LNCaP clone FGC (cell line): ENCODE data around the gene MYL12A.

ENCODE experiments used
- DNase-seq: peaks from one replicate; pipeline ENCODE4 v3.0.0-alpha.2; 2011; ENCODE audit warnings: low read depth
- H3K4me3 ChIP-seq: 2 replicates; pipeline ENCODE4 v1.5.1; 2011; ENCODE audit warnings: mild to moderate bottlenecking, low read depth, low read length, control low read depth
- CTCF ChIP-seq: IDR thresholded peaks from 2 replicates; pipeline ENCODE4 v1.5.1; 2012; ENCODE audit warnings: mild to moderate bottlenecking; ENCODE audit not compliant: control insufficient read depth, insufficient read depth; ENCODE audit errors: extremely low read depth

The MYL12A gene

DNA sequence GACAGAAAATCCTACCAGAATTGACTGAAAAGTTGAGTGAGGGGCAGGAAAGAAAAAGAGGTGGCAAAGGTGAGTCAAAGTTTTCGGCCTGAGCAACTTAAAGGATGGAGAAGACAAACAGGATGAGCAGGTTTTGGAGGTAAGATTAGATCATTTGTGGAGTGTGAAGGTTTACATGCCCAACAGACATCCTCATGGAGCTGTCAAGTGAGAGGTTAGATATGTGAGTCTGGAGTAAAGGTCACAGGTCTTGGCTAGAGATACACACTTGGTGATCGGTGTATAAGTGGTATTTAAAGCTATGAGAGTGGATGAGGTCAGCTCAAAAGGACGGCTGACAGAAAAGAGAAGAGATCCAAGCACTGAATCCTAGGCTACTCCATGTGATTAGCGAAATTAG is 11.1 kb upstream of the MYL12A start:
- H3K4me3 ChIP-seq, result no peak overlapping the region
- no peak for TF ChIP-seq CTCF
- peak; percentile 79 for DNase-seq

DNA sequence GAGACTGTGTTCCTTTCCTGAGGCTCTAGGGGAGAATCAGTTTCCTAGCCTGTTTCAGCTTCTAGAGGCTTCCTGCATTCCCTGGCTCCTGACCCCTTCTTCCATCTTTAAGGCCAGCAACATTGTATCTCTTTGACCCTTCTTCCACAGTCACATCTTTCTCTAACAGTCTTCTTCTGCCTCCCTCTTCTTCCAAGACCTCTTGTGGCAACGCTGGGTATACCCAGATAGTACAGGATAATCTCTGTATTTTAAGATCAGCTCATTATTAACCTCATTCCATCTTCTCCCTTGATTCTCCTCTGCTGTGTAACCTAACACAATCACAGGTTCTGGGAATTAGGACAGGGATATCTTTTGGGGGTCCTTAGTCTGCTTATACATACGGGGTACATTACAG is 8.9 kb upstream of the MYL12A start:
- no peak for DNase-seq
- H3K4me3 ChIP-seq, result no peak overlapping the region
- peak; percentile 28 for TF ChIP-seq CTCF

- DNase-seq, result no peak
- H3K4me3 ChIP-seq, result no peak overlapping the region
- TF ChIP-seq CTCF, result no peak
Observed at GRCh38 chr18:3245185-3245564, 2.4 kb upstream of the MYL12A start.

GRCh38 chr18:3245853-3246634 is 1.6 kb upstream of the MYL12A start:
- H3K4me3 ChIP-seq, result peak overlapping the region; percentile 71
- TF ChIP-seq CTCF, result peak; percentile 96
- DNase-seq, result peak; percentile 69

GRCh38 chr18:3246635-3247239 is 864 bp upstream of the MYL12A start:
- no peak for TF ChIP-seq CTCF
- H3K4me3 ChIP-seq, result peak overlapping the region; percentile 71
- no peak for DNase-seq

- DNase-seq, result no peak
- peak overlapping the region; percentile 71 for H3K4me3 ChIP-seq
Observed at GRCh38 chr18:3248062-3248657, 559 bp downstream of the MYL12A start.

More at GRCh38 chr18:3248062-3248657, 559 bp downstream of the MYL12A start:
- TF ChIP-seq CTCF, result no peak
